Heart left ventricle (tissue), 16 donors: Measurements from ENCODE around the gene DLL1. TPM values are rescaled to one million over a fixed set of nuclear protein-coding genes. Genes with fewer than 3 reads are reported as not detected.

Experiments used
- ATAC-seq, 4 donors: fragments of 200-7000 bp; cut with Tn5 transposase; one replicate each; pipeline ENCODE4 v1.9.1; 2020 to 2022; ENCODE audit warnings: moderate library complexity in 4 of 4, mild to moderate bottlenecking in 3 of 4, moderate number of reproducible peaks in 1 of 4
- DNase-seq, 5 donors: peaks; one replicate each; pipeline ENCODE4 v3.0.0-alpha.2; 2020
- H3K27ac ChIP-seq, 12 donors: fragments of 200-600 bp; sonication (generic) in 4 of 12; one replicate each; pipeline versions ENCODE4 v1.5.0 to v1.8.0; 2016 to 2022; ENCODE audit warnings: mild to moderate bottlenecking in 2 of 12
- H3K27me3 ChIP-seq, 9 donors: fragments of 200-600 bp; sonication (generic) in 2 of 9; one replicate each; pipeline versions ENCODE4 v1.5.1 to v1.8.0; 2016 to 2022; ENCODE audit warnings: mild to moderate bottlenecking in 3 of 9
- H3K36me3 ChIP-seq, 9 donors: fragments of 200-600 bp; sonication (generic) in 2 of 9; one replicate each; pipeline versions ENCODE4 v1.5.0 to v1.8.0; 2018 to 2022; ENCODE audit warnings: mild to moderate bottlenecking in 2 of 9
- H3K4me1 ChIP-seq, 12 donors: fragments of 200-600 bp; sonication (generic) in 4 of 12; one replicate each; pipeline versions ENCODE4 v1.5.0 to v1.8.0; 2016 to 2022; ENCODE audit warnings: mild to moderate bottlenecking in 3 of 12
- H3K4me3 ChIP-seq, 12 donors: fragments of 200-600 bp; sonication (generic) in 4 of 12; one replicate each; pipeline versions ENCODE4 v1.5.0 to v1.8.0; 2017 to 2022; ENCODE audit warnings: mild to moderate bottlenecking in 9 of 12, moderate library complexity in 4 of 12
- H3K9me3 ChIP-seq, 12 donors: fragments of 200-600 bp; sonication (generic) in 4 of 12; one replicate each; pipeline versions ENCODE4 v1.5.0 to v1.8.0; 2016 to 2022; ENCODE audit warnings: mild to moderate bottlenecking in 1 of 12
- CTCF ChIP-seq, 12 donors: fragments of 200-600 bp; sonication (generic) in 4 of 12; IDR thresholded peaks; one replicate each; pipeline versions ENCODE4 v1.5.0 to v1.8.0; 2018 to 2022; ENCODE audit warnings: antibody characterized with exemption in 12 of 12, mild to moderate bottlenecking in 5 of 12
- POLR2A ChIP-seq, 2 donors: fragments of 450-650 bp; IDR thresholded peaks; one replicate each; pipeline ENCODE4 v1.6.1; 2017; ENCODE audit warnings: antibody characterized with exemption in 2 of 2, mild to moderate bottlenecking in 2 of 2, moderate library complexity in 2 of 2
- WGBS, 4 donors: extraction: QIAGEN DNeasy Blood & Tissue Kit in 2 of 4; methylation state at CpG; one replicate each; pipeline versions ENCODE4 v1.1.5 to v1.1.7; 2013 to 2018; 5-methylcytosine and 5-hydroxymethylcytosine counted together
- intact Hi-C, 10 donors: fragments of 100-400 bp; cut with DNase I; formaldehyde crosslinking; loops; one replicate each; pipeline versions ENCODE4 v1.11.1 to v1.14.2; 2022
- polyA plus RNA-seq, 2 donors: library from polyadenylated mRNA; stranded (reverse); fragments of 200-250 nt; gene quantifications; one replicate each; pipeline ENCODE4 v1.2.3, GENCODE V29; 2013
- total RNA-seq, 9 donors: library from RNA; depleted of rRNA in 2 of 9; stranded (reverse); fragments of >200 nt in 2 of 9; fragmentation: NEBNext Ultra II Directional in 3 of 9; extraction: Animal tissue kit (Norgen Biotek cat#: 25700) in 3 of 9; gene quantifications; one replicate each; pipeline versions ENCODE4 v1.1.0 to v1.2.4, GENCODE V29; 2016 to 2023
- donor health status: ischemic (EF 13 %, LVEDD 7.1; RV severe dilation, severe dysfunction).
- donor health status: healthy with polysubstance abuse.
- donor health status: DM: no; HTN: yes; CAD: no.
- donor health status: DM: no; HTN: no; CAD: no.
- donor health status: ischemic (EF 25% LVEDD 6.9; RV normal size, moderate dysfunction).
- donor health status: ischemic (EF 25% LVEDD 5.7; RV mildly dilated, moderate dysfunction).
- donor health status: healthy.
- donor health status: DM: yes; HTN: yes; CAD: no.
- donor health status: ischemic (EF 35%, LVEDD 5.7; RV mildly dilated, moderate dysfunction).
- donor health status: nonischemic (EF 11% LVEDD 7.7; RV severe dilation, severe dysfunction).
- donor health status: DM: yes; HTN: yes; CAD: no.
- donor health status: PGD.
- donor health status: ischemic (EF 29% LVEDD 5.4; RV normal size, mild dysfunction).
- donor health status: nonischemic (EF 23%, LVEDD 6.1; RV moderate dilation, normal function).

The DLL1 gene
- total and polyA plus RNA-seq, 11 donors: 2.6 to 10.7 (median 8.0) TPM

GRCh38 chr6:170297576-170298330 is 6.9 kb upstream of the DLL1 start:
- TF ChIP-seq CTCF (IDR thresholded peaks at IDR 0.05): no peak
- no peak for TF ChIP-seq POLR2A (IDR thresholded peaks at IDR 0.05)
- H3K4me3 ChIP-seq: no peak overlapping the region
- H3K27ac ChIP-seq: no peak overlapping the region
- H3K27me3 ChIP-seq: peaks cover 9 to 58% (median 29%) of the 10 kb centered on the region in 9 donors
- no peaks in the 10 kb centered on the region for H3K9me3 ChIP-seq
- ATAC-seq (no peak), DNase-seq (no peak)
- H3K4me1 ChIP-seq: peaks cover 8 to 32% (median 23%) of the 10 kb centered on the region in 12 donors
- WGBS, 4 donors: 72 to 81% (median 78%) methylated on average over 11 of the region's 11 CpGs
- H3K36me3 ChIP-seq: no peaks in the 10 kb centered on the region
- intact Hi-C loops: loop anchor here in 7 of 10 donors (5.0 to 10.0 kb wide), 5 partner anchors 227 to 333 kb away; no protein-coding TSS in a partner anchor

GRCh38 chr6:170296746-170297575 is 6.1 kb upstream of the DLL1 start:
- peak in 1 of 4 donors; percentile 23 for ATAC-seq
- peak overlapping the region in 4 of 12 donors; percentile 17 to 64 (median 60) for H3K4me3 ChIP-seq
- WGBS, 4 donors: 22 to 52% (median 40%) methylated on average over 34 to 67 of the region's 67 CpGs
- no peaks in the 10 kb centered on the region for H3K36me3 ChIP-seq
- H3K27ac ChIP-seq: no peak overlapping the region
- TF ChIP-seq CTCF (IDR thresholded peaks at IDR 0.05) (no peak), POLR2A (IDR thresholded peaks at IDR 0.05) (no peak)
- intact Hi-C loops: loop anchor here in 7 of 10 donors (5.0 to 10.0 kb wide), 5 partner anchors 228 to 332 kb away; no protein-coding TSS in a partner anchor
- DNase-seq: no peak
- no peaks in the 10 kb centered on the region for H3K9me3 ChIP-seq
- H3K4me1 ChIP-seq: peaks cover 10 to 40% (median 31%) of the 10 kb centered on the region in 12 donors
- peaks cover 9 to 66% (median 29%) of the 10 kb centered on the region in 9 donors for H3K27me3 ChIP-seq

GRCh38 chr6:170296423-170296745 is 5.5 kb upstream of the DLL1 start:
- intact Hi-C loops: loop anchor here in 7 of 10 donors (5.0 to 10.0 kb wide), 5 partner anchors 228 to 332 kb away; no protein-coding TSS in a partner anchor
- no peak overlapping the region for H3K27ac ChIP-seq
- no peak for ATAC-seq
- peaks cover 9 to 71% (median 33%) of the 10 kb centered on the region in 9 donors for H3K27me3 ChIP-seq
- 1 to 3% methylated on average over 47 of the region's 47 CpGs; no CpG with 5 or more reads in 2 of the 4 donors for WGBS, 4 donors
- no peak for TF ChIP-seq POLR2A (IDR thresholded peaks at IDR 0.05)
- TF ChIP-seq CTCF (IDR thresholded peaks at IDR 0.05): no peak
- no peaks in the 10 kb centered on the region for H3K9me3 ChIP-seq
- H3K4me1 ChIP-seq: peaks cover 11 to 46% (median 34%) of the 10 kb centered on the region in 12 donors
- no peak for DNase-seq
- no peaks in the 10 kb centered on the region for H3K36me3 ChIP-seq
- peak overlapping the region; percentile 44 to 64 (median 56) for H3K4me3 ChIP-seq
